Measurements from ENCODE around the gene MPPED2.

DNA sequence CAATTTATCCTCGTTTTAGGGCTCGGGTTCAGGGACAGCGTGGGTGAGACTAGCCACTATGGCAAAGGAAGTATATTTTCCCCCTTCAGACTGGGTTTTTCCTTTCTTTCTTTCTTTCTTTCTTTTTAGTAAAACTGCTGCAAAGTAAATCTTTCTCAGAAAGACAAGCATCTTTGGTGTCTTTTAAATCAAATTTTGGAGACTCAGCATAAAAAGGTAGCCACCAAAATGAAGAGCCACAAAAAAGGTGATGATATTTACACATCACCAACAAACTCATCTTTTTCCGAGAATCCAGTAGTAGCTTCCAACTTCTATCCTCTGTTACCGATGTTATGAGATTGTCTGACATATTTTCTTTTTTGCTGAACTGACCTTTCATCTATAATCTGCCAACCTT lies 88.6 kb downstream of the MPPED2 start:
- TF ChIP-seq CHD4 (IDR thresholded peaks at IDR 0.05; ENCODE audit: borderline replicate concordance, low read length) (no peak), ISX (CRISPR knock-in tag; conservative IDR thresholded peaks at IDR 0.05) (no peak), EZH2 (conservative IDR thresholded peaks at IDR 0.05; ENCODE audit: low read depth, low read length) (no peak)
- TF ChIP-seq, protein P1, sequence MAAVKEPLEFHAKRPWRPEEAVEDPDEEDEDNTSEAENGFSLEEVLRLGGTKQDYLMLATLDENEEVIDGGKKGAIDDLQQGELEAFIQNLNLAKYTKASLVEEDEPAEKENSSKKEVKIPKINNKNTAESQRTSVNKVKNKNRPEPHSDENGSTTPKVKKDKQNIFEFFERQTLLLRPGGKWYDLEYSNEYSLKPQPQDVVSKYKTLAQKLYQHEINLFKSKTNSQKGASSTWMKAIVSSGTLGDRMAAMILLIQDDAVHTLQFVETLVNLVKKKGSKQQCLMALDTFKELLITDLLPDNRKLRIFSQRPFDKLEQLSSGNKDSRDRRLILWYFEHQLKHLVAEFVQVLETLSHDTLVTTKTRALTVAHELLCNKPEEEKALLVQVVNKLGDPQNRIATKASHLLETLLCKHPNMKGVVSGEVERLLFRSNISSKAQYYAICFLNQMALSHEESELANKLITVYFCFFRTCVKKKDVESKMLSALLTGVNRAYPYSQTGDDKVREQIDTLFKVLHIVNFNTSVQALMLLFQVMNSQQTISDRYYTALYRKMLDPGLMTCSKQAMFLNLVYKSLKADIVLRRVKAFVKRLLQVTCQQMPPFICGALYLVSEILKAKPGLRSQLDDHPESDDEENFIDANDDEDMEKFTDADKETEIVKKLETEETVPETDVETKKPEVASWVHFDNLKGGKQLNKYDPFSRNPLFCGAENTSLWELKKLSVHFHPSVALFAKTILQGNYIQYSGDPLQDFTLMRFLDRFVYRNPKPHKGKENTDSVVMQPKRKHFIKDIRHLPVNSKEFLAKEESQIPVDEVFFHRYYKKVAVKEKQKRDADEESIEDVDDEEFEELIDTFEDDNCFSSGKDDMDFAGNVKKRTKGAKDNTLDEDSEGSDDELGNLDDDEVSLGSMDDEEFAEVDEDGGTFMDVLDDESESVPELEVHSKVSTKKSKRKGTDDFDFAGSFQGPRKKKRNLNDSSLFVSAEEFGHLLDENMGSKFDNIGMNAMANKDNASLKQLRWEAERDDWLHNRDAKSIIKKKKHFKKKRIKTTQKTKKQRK (IDR thresholded peaks at IDR 0.05; ENCODE audit: low read length) = no peak
- TF ChIP-seq, protein P2, sequence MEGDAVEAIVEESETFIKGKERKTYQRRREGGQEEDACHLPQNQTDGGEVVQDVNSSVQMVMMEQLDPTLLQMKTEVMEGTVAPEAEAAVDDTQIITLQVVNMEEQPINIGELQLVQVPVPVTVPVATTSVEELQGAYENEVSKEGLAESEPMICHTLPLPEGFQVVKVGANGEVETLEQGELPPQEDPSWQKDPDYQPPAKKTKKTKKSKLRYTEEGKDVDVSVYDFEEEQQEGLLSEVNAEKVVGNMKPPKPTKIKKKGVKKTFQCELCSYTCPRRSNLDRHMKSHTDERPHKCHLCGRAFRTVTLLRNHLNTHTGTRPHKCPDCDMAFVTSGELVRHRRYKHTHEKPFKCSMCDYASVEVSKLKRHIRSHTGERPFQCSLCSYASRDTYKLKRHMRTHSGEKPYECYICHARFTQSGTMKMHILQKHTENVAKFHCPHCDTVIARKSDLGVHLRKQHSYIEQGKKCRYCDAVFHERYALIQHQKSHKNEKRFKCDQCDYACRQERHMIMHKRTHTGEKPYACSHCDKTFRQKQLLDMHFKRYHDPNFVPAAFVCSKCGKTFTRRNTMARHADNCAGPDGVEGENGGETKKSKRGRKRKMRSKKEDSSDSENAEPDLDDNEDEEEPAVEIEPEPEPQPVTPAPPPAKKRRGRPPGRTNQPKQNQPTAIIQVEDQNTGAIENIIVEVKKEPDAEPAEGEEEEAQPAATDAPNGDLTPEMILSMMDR (CRISPR knock-in tag; IDR thresholded peaks at IDR 0.05) = no peak
